ENCODE results near the gene U2AF1L4. TPM values are rescaled to one million over a fixed set of nuclear protein-coding genes. Genes with fewer than 3 reads are reported as not detected.

U2AF1L4 gene
- total and polyA plus RNA-seq, 2 donors (not counting 3 experiments of a cell fraction or from before 2014, with no cell fraction given) = 5.6 to 13.5 TPM

DNA sequence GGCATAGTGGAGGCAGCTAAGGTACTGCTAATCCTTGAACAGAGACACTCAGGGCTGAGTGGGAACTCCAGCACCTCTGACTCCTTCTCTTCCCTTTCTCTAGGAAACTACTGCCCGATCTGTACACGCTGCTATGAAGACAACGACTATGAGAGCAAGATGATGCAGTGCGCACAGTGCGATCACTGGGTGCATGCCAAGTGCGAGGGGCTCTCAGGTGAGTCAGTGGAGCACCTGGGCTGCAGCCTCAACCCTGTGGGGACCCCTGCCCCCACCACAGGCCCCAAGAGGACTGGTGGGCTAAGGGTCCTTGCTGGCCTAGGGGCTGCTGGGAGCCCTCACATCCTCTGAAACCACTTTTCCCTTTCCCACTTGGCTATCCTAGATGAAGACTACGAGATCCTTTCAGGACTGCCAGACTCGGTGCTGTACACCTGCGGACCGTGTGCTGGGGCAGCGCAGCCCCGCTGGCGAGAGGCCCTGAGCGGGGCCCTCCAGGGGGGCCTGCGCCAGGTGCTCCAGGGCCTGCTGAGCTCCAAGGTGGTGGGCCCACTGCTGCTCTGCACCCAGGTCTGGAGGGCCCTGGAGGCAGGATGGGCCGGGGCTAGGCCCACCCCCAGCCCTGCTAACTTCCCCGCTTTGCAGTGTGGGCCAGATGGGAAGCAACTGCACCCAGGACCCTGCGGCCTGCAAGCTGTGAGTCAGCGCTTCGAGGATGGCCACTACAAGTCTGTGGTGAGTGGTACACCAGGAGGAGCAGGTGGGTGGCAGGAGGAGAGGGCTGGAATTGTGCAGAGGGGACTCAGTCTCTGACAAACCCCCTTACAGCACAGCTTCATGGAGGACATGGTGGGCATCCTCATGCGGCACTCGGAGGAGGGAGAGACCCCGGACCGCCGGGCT, 17.9 kb downstream of the U2AF1L4 start:
- CTCF ChIA-PET = interaction anchor here (0.6 to 1.6 kb wide), 2 partner anchors 13 to 21 kb away, joined by 3 read pairs; partner anchors contain the start of gene LIN37
- no peak overlapping the region for H2AFZ ChIP-seq (ENCODE audit: low read depth, low read length)
- no peaks in the 10 kb centered on the region for H3K9me3 ChIP-seq (replicated peaks; ENCODE audit: control insufficient read depth, insufficient read depth, low read length)
- no peaks in the 10 kb centered on the region for H3K27me3 ChIP-seq (ENCODE audit: control insufficient read depth in 2 of 2, insufficient read depth in 2 of 2, low read length in 2 of 2)
- BruUV-seq (replicated peaks) = no TSS peak
- H3K9ac ChIP-seq (replicated peaks; ENCODE audit: extremely low read depth, insufficient read depth, low read length) = no peak overlapping the region
- H4K20me1 ChIP-seq (replicated peaks; ENCODE audit: control insufficient read depth, extremely low read depth, insufficient read depth, low read length) = no peaks in the 10 kb centered on the region
- no peak overlapping the region for H3K4me2 ChIP-seq (ENCODE audit: insufficient read depth, low read length)
- H3K4me3 ChIP-seq (replicated peaks in 1 of 3; ENCODE audit: insufficient read depth in 1 of 3, low read depth in 1 of 3, low read length in 3 of 3) = no peak overlapping the region
- FAIRE-seq (no peak), DNase-seq (ENCODE audit: low read depth, low spot score) (no peak)
- intact Hi-C loops (cut with micrococcal nuclease) (no loop called here), dilution Hi-C loops (cut with MboI; ENCODE audit: extremely low pct_ligation_motif_present, low sequenced_read_pairs) (no loop called here)
- POLR2A ChIA-PET = no interaction called here
- H3K4me1 ChIP-seq (ENCODE audit: control insufficient read depth, extremely low read depth, insufficient read depth, low read length) = no peaks in the 10 kb centered on the region
- TF ChIP-seq MAX (IDR thresholded peaks at IDR 0.05; ENCODE audit: insufficient read depth, insufficient read length) (no peak), POLR2AphosphoS5 (IDR thresholded peaks at IDR 0.05; ENCODE audit: insufficient read depth, low read depth, low read length) (no peak), POLR2A (IDR thresholded peaks at IDR 0.05; ENCODE audit: low read depth, low read length) (no peak), FOS (IDR thresholded peaks at IDR 0.05; ENCODE audit: borderline replicate concordance, insufficient read depth, low read length) (no peak), MYC (IDR thresholded peaks at IDR 0.05; ENCODE audit: low read depth, low read length) (no peak)
- TF ChIP-seq, protein P1, sequence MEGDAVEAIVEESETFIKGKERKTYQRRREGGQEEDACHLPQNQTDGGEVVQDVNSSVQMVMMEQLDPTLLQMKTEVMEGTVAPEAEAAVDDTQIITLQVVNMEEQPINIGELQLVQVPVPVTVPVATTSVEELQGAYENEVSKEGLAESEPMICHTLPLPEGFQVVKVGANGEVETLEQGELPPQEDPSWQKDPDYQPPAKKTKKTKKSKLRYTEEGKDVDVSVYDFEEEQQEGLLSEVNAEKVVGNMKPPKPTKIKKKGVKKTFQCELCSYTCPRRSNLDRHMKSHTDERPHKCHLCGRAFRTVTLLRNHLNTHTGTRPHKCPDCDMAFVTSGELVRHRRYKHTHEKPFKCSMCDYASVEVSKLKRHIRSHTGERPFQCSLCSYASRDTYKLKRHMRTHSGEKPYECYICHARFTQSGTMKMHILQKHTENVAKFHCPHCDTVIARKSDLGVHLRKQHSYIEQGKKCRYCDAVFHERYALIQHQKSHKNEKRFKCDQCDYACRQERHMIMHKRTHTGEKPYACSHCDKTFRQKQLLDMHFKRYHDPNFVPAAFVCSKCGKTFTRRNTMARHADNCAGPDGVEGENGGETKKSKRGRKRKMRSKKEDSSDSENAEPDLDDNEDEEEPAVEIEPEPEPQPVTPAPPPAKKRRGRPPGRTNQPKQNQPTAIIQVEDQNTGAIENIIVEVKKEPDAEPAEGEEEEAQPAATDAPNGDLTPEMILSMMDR (IDR thresholded peaks at IDR 0.05; ENCODE audit: extremely low read depth in 1 of 2, insufficient read depth in 1 of 2, low read depth in 1 of 2, low read length in 2 of 2) = no peak
- H3K36me3 ChIP-seq (ENCODE audit: control insufficient read depth in 2 of 2, extremely low read depth in 1 of 2, insufficient read depth in 2 of 2, low read length in 2 of 2) = peaks cover 28 to 89% of the 10 kb centered on the region in 2 experiments
- H3K79me2 ChIP-seq (ENCODE audit: control insufficient read depth, insufficient read depth, low read length) = no peaks in the 10 kb centered on the region
- no peaks in the 10 kb centered on the region for H3K9me1 ChIP-seq (replicated peaks; ENCODE audit: control insufficient read depth, extremely low read depth, insufficient read depth, low read length)
- no peak overlapping the region for H3K27ac ChIP-seq (ENCODE audit: insufficient read depth, low read depth, low read length)
